Measurements from ENCODE around the gene CADM1. TPM values are rescaled to one million over a fixed set of nuclear protein-coding genes. Genes with fewer than 3 reads are reported as not detected.

CADM1 gene
- total RNA-seq, 1 experiment from 2014 or later = not detected

DNA sequence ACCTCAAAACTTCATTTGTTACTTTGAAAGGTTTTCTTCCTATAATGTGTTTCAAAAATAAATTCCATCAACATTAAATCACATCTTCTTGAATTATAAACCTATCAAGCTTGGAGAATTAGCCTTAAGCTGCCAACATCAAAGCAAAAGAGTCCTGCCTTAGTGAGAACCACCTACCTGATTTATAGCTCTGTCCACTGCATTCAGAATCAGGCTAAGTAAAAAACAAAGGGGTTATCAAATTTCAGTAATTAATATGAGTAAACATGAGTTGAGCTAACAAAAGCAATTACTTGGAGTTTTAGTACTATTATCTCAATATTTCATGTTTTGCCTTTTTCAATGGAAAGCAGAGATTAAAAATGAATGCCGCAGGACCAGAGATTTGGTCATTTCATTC lies 73.9 kb downstream of the CADM1 start:
- H3K4me1 Mint-ChIP-seq (ENCODE audit: insufficient read depth, unreplicated experiment) = no peaks in the 10 kb centered on the region
- DNase-seq (ENCODE audit: unreplicated experiment) = no peak
- H3K27ac Mint-ChIP-seq (ENCODE audit: low read depth, unreplicated experiment) = no peak overlapping the region
- ChIA-PET CTCF (no interaction called here), POLR2A (no interaction called here)
- no peak overlapping the region for H3K4me3 Mint-ChIP-seq (ENCODE audit: unreplicated experiment)
- BruUV-seq (replicated peaks) = no TSS peak
- TF ChIP-seq, protein P1, sequence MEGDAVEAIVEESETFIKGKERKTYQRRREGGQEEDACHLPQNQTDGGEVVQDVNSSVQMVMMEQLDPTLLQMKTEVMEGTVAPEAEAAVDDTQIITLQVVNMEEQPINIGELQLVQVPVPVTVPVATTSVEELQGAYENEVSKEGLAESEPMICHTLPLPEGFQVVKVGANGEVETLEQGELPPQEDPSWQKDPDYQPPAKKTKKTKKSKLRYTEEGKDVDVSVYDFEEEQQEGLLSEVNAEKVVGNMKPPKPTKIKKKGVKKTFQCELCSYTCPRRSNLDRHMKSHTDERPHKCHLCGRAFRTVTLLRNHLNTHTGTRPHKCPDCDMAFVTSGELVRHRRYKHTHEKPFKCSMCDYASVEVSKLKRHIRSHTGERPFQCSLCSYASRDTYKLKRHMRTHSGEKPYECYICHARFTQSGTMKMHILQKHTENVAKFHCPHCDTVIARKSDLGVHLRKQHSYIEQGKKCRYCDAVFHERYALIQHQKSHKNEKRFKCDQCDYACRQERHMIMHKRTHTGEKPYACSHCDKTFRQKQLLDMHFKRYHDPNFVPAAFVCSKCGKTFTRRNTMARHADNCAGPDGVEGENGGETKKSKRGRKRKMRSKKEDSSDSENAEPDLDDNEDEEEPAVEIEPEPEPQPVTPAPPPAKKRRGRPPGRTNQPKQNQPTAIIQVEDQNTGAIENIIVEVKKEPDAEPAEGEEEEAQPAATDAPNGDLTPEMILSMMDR (IDR thresholded peaks at IDR 0.05; ENCODE audit: unreplicated experiment) = no peak
- intact Hi-C loops (cut with micrococcal nuclease) = no loop called here
- H3K27me3 Mint-ChIP-seq (ENCODE audit: insufficient read depth, unreplicated experiment) = peaks cover 60% of the 10 kb centered on the region
- H3K9me3 Mint-ChIP-seq (ENCODE audit: unreplicated experiment) = no peaks in the 10 kb centered on the region
- no peaks in the 10 kb centered on the region for H3K36me3 Mint-ChIP-seq (ENCODE audit: insufficient read depth, unreplicated experiment)

DNA sequence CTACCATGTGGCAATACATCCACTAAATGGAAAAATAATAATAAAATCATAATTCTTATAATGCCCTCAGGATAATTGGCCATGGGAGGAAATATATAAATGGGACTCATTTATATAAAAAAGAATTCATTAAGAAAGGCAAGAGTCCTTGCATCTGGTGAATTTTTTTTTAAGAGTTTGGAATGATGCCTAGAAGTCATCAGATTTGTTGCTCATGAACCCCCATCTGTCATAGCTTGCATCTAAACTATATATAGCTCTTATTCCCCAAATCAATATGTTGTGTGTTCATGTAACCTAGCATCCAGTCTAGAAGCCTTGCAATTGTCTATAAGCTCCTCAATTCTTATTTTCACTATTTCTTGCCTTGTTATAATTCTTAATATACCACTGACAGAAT lies 75.9 kb downstream of the CADM1 start:
- intact Hi-C loops (cut with micrococcal nuclease) = no loop called here
- CTCF ChIA-PET = interaction anchor here (0.6 kb wide), 1 partner anchor 878 kb away, joined by 3 read pairs; no protein-coding TSS in a partner anchor
- DNase-seq (ENCODE audit: unreplicated experiment) = no peak
- Mint-ChIP-seq H3K9me3 (ENCODE audit: unreplicated experiment) (no peaks in the 10 kb centered on the region), H3K4me1 (ENCODE audit: insufficient read depth, unreplicated experiment) (no peaks in the 10 kb centered on the region), H3K27ac (ENCODE audit: low read depth, unreplicated experiment) (no peak overlapping the region), H3K4me3 (ENCODE audit: unreplicated experiment) (no peak overlapping the region), H3K27me3 (ENCODE audit: insufficient read depth, unreplicated experiment) (peaks cover 66% of the 10 kb centered on the region), H3K36me3 (ENCODE audit: insufficient read depth, unreplicated experiment) (no peaks in the 10 kb centered on the region)
- TF ChIP-seq, protein P1 (IDR thresholded peaks at IDR 0.05; ENCODE audit: unreplicated experiment) = no peak
- POLR2A ChIA-PET = no interaction called here
- BruUV-seq (replicated peaks) = no TSS peak

DNA sequence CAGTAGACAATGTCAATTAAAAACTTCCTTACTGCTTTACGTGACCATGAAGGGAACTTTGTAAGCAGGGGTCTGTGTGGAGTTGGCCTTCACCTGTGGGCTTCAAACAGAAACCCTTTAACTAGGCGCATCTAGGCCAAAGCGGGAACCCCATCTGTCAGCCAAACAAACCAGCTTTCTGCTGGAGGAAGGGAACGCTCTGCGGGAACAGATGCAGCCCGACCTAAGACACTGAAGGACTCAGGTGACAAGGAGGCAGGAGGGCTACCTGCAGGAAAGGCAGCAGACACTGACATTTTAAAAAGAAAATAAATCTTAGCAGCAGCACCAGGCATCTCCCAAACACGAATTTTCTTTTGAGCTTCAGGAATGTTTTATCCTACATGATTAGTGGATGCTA lies 78.4 kb downstream of the CADM1 start:
- H3K4me1 Mint-ChIP-seq (ENCODE audit: insufficient read depth, unreplicated experiment) = no peaks in the 10 kb centered on the region
- peaks cover 6% of the 10 kb centered on the region for H3K36me3 Mint-ChIP-seq (ENCODE audit: insufficient read depth, unreplicated experiment)
- no peaks in the 10 kb centered on the region for H3K9me3 Mint-ChIP-seq (ENCODE audit: unreplicated experiment)
- BruUV-seq (replicated peaks) = no TSS peak
- H3K27ac Mint-ChIP-seq (ENCODE audit: low read depth, unreplicated experiment) = no peak overlapping the region
- ChIA-PET POLR2A (no interaction called here), CTCF (interaction anchor here (0.6 kb wide), 1 partner anchor 260 kb away, joined by 3 read pairs; no protein-coding TSS in a partner anchor)
- no peak overlapping the region for H3K4me3 Mint-ChIP-seq (ENCODE audit: unreplicated experiment)
- intact Hi-C loops (cut with micrococcal nuclease) = no loop called here
- TF ChIP-seq, protein P1 (IDR thresholded peaks at IDR 0.05; ENCODE audit: unreplicated experiment) = no peak
- no peak for DNase-seq (ENCODE audit: unreplicated experiment)
- H3K27me3 Mint-ChIP-seq (ENCODE audit: insufficient read depth, unreplicated experiment) = peaks cover 73% of the 10 kb centered on the region

DNA sequence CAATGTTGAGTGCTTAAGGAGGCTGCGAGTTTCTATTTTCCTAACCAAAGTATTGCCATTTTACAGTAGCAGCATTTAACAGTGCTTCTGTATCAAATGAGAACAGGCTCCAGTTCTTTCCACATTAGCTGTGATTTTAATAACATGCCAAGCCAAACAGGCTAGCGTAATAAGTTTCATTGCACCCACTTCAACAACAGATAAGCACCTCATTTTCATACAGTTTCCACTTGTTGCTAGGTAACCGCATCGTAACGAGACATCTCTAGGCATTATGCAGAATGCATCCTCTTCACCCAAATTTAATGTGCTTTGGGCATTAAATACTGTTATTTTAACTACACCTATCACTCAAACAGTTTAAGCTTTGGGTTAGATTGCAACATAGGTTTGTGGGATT lies 79.0 kb downstream of the CADM1 start:
- TF ChIP-seq, protein P1 (IDR thresholded peaks at IDR 0.05; ENCODE audit: unreplicated experiment) = no peak

More for the DNA sequence above, 79.0 kb downstream of the CADM1 start:
- no TSS peak for BruUV-seq (replicated peaks)
- Mint-ChIP-seq H3K27me3 (ENCODE audit: insufficient read depth, unreplicated experiment) (peaks cover 76% of the 10 kb centered on the region), H3K27ac (ENCODE audit: low read depth, unreplicated experiment) (no peak overlapping the region), H3K4me1 (ENCODE audit: insufficient read depth, unreplicated experiment) (no peaks in the 10 kb centered on the region), H3K9me3 (ENCODE audit: unreplicated experiment) (no peaks in the 10 kb centered on the region), H3K4me3 (ENCODE audit: unreplicated experiment) (no peak overlapping the region), H3K36me3 (ENCODE audit: insufficient read depth, unreplicated experiment) (peaks cover 6% of the 10 kb centered on the region)
- POLR2A ChIA-PET = no interaction called here
- no peak for DNase-seq (ENCODE audit: unreplicated experiment)
- CTCF ChIA-PET = interaction anchor here (0.6 kb wide), 1 partner anchor 260 kb away, joined by 3 read pairs; no protein-coding TSS in a partner anchor
- intact Hi-C loops (cut with micrococcal nuclease) = no loop called here
